ENCODE results near the gene OR6C68. TPM values are rescaled to one million over a fixed set of nuclear protein-coding genes. Genes with fewer than 3 reads are reported as not detected.
A peak's percentile ranks its signal among the peaks of the same experiment; 100 is the strongest.
"Not testable (repeated sequence)": the region's sequence is repeated elsewhere in the genome, so short reads cannot be mapped to it uniquely, and the experiment has no call there.

OR6C68 gene
- not detected for polyA plus RNA-seq (2012; ENCODE audit: insufficient read depth, insufficient read length)

- no peak for DNase-seq (ENCODE audit: low read depth, low spot score)
- H3K4me3 ChIP-seq (ENCODE audit: low read length) = no peak within 1 kb of the TSS
These were observed at the start of gene OR6C68 for GRCh38 chr12:55492078-55492477. OR6C68 (plus strand) TSS chr12:55492378; CDS start chr12:55492378, 0 bp downstream.

GRCh38 chr12:55443776-55444175 lies 48.4 kb upstream of the OR6C68 start, which contains the start of gene OR6C2:
OR6C2 (plus strand) TSS chr12:55444076; CDS start chr12:55452214, 8,138 bp downstream.
- H3K4me3 ChIP-seq (ENCODE audit: low read length) = no peak within 1 kb of the TSS
- no peak for DNase-seq (ENCODE audit: low read depth, low spot score)

- DNase-seq (ENCODE audit: low read depth, low spot score) = no peak
- H3K4me3 ChIP-seq (ENCODE audit: low read length) = no peak overlapping the region
These were observed 46.8 kb upstream of the OR6C68 start for GRCh38 chr12:55445357-55445756.

GRCh38 chr12:55446326-55446725 lies 45.9 kb upstream of the OR6C68 start:
- DNase-seq (ENCODE audit: low read depth, low spot score) = no peak
- no peak overlapping the region for H3K4me3 ChIP-seq (ENCODE audit: low read length)

GRCh38 chr12:55448825-55449224 lies 43.4 kb upstream of the OR6C68 start:
- no peak overlapping the region for H3K4me3 ChIP-seq (ENCODE audit: low read length)
- DNase-seq (ENCODE audit: low read depth, low spot score) = no peak

DNA sequence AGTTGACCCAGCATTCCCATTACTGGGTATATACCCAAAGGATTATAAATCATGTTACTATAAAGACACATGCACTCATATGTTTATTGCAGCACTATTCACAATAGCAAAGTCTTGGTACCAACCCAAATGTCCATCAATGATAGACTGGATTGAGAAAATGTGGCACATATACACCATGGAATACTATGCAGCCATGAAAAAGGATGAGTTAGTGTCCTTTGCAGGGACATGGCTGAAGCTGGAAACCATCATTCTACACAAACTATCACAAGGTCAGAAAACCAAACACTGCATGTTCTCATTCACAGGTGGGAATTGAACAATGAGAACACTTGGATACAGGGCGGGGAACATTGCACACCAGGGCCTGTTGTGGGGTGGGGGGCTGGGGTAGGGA lies 27.3 kb upstream of the OR6C68 start:
- not testable (repeated sequence) for H3K4me3 ChIP-seq (ENCODE audit: low read length); DNase-seq (ENCODE audit: low read depth, low spot score)

GRCh38 chr12:55467836-55468235 lies 24.3 kb upstream of the OR6C68 start:
- no peak overlapping the region for H3K4me3 ChIP-seq (ENCODE audit: low read length)
- no peak for DNase-seq (ENCODE audit: low read depth, low spot score)

DNA sequence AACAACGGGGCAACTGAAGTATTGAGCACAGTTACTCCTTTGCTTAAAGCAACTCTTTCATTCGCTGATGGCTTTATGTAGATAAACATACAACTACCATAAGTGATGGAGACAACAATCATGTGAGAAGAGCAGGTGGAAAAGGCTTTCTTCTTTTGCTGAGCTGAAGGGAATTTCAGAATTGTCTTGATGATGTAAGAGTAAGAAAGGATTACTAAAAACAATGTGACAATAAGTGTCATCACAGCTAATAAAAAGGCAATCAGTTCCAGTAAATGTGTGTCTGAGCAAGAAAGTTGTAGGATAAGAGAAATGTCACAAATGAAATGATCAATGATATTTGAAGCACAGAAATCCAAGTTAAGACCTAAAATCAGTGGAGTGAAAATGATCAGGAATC lies 22.9 kb upstream of the OR6C68 start:
- DNase-seq (ENCODE audit: low read depth, low spot score) = no peak
- no peak overlapping the region for H3K4me3 ChIP-seq (ENCODE audit: low read length)

- DNase-seq (ENCODE audit: low read depth, low spot score) = no peak
- no peak within 1 kb of the TSS for H3K4me3 ChIP-seq (ENCODE audit: low read length)
These were observed 21.9 kb upstream of the OR6C68 start, which contains the start of gene OR6C70 for GRCh38 chr12:55470088-55470829. OR6C70 (minus strand) TSS chr12:55470138; CDS start chr12:55470138, 0 bp downstream.

- no peak for DNase-seq (ENCODE audit: low read depth, low spot score)
- H3K4me3 ChIP-seq (ENCODE audit: low read length) = no peak overlapping the region
These were observed 19.9 kb upstream of the OR6C68 start for GRCh38 chr12:55472264-55472663.

DNA sequence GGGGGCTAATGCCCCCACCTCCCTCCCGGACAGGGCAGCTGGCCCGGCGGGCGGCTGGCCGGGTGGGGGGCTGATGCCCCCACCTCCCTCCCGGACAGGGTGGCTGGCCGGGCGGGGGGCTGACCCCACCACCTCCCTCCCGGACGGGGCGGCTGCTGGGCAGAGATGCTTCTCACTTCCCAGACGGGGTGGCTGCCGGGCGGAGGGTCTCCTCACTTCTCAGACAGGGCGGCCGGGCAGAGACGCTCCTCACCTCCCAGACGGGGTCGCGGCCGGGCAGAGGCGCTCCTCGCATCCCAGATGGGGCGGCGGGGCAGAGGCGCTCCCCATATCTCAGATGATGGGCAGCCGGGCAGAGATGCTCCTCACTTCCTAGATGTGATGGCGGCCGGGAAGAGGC lies 13.0 kb upstream of the OR6C68 start:
- H3K4me3 ChIP-seq (ENCODE audit: low read length); DNase-seq (ENCODE audit: low read depth, low spot score): not testable (repeated sequence)

- DNase-seq (ENCODE audit: low read depth, low spot score); H3K4me3 ChIP-seq (ENCODE audit: low read length): not testable (repeated sequence)
These were observed 7.9 kb upstream of the OR6C68 start for GRCh38 chr12:55484284-55484683.

DNA sequence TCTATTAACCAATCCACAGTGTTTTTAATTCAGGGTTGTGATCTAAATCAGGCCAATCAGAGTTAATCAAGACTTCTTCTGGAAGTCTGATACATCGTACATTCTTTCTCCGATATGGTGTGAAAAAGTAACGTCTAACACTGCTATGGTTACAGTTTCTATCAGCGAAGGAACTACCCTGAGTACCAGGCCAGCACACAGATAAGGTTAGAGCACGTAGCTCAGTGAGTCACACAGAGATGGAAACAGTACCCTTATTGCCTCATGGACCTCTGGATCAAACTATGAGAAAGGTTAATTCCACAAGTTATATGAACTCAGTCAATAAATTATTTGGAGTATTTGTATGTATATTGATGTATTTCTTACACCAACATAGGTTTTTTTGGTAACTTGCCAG lies 3.3 kb downstream of the OR6C68 start:
- DNase-seq (ENCODE audit: low read depth, low spot score) = no peak
- no peak overlapping the region for H3K4me3 ChIP-seq (ENCODE audit: low read length)

DNA sequence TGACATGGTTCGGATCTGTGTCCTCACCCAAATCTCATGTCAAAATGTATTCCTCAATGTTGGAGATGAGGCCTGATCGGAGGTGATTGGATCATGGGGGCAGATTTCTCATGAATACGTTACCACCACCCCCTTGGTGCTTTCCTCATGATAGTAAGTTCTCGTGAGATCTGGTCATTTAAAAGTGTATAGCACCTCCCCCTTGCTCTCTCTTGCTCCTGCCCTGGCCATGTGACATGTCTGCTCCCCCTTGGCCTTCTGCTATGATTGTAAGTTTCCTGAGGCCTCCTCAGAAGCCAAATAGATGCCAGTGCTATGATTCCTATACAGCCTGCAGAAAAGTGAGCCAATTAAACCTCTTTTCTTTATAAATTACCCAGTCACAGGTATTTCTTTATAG lies 7.1 kb downstream of the OR6C68 start:
- no peak overlapping the region for H3K4me3 ChIP-seq (ENCODE audit: low read length)

DNA sequence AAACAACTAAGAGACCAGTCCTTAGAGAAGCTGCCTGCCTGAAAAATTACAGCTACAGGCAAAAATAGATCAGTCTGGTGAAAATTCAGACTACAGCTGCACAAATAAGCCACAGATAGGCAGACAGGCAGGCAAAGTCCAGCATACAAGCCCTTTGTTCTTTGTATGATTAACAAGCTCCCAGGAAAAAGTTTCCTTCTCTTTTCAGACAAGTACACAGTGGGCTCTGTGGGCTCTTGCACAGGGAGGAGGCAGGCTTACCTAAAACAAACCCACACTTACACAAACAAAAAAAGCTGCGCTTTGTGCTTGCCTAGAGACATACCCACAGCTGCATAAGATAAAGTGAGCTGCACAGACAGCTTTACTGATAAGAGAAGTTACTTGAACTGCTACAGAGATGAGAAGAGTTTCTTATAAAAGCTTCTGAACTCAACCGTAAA lies 7.7 kb downstream of the OR6C68 start:
- no peak overlapping the region for H3K4me3 ChIP-seq (ENCODE audit: low read length)
- DNase-seq (ENCODE audit: low read depth, low spot score) = peak; percentile 34

More for the DNA sequence above, 7.1 kb downstream of the OR6C68 start:
- no peak for DNase-seq (ENCODE audit: low read depth, low spot score)

DNA sequence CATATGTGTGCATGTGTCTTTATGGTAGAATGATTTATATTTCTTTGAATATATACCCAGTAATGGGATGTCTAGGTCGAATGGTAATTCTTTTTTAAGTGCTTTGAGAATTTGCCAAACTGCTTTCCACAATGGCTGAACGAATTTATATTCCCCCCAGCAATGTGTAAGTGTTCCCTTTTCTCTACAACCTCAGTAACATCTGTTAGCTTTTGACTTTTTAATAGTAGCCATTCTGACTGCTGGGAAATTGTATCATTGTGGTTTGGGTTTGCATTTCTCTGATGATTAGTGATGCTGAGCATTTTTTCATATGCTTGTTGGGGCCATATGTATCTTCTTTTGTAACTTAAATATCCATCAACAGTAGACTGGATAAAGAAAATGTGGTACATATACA lies 9.4 kb downstream of the OR6C68 start:
- H3K4me3 ChIP-seq (ENCODE audit: low read length) = no peak overlapping the region
- DNase-seq (ENCODE audit: low read depth, low spot score) = no peak

GRCh38 chr12:55515696-55516095 lies 23.5 kb downstream of the OR6C68 start:
- no peak overlapping the region for H3K4me3 ChIP-seq (ENCODE audit: low read length)
- no peak for DNase-seq (ENCODE audit: low read depth, low spot score)

DNA sequence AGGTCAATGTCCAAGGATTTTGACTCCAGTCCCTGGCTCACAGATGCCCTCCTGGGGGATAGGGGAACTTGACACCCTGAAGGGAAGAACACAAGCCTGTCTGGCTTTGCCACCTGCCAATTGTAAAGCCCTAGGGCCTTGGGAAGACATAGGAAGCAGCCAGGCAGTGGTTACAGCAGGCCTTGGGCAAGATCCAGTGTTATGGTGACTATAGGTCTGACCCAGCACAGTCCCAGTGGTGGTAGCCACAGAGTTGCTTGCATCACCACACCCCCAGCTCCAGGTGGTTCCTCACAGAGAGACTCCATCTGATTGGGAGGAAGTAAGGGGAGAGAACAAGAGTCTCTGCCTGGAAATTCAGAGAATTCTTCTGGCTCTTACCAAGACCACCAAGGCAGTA lies 24.2 kb downstream of the OR6C68 start:
- no peak for DNase-seq (ENCODE audit: low read depth, low spot score)

More for the DNA sequence above, 24.2 kb downstream of the OR6C68 start:
- no peak overlapping the region for H3K4me3 ChIP-seq (ENCODE audit: low read length)
